Measurements from ENCODE around the gene MRPL4.
"Not testable (repeated sequence)": the region's sequence is repeated elsewhere in the genome, so short reads cannot be mapped to it uniquely, and the experiment has no call there.

Gene MRPL4

GRCh38 chr19:10270180-10270615 is 18.2 kb downstream of the MRPL4 start:
- Mint-ChIP-seq H3K4me3 (peak overlapping the region; percentile 82), H3K36me3 (no peaks in the 10 kb centered on the region), H3K9me3 (no peaks in the 10 kb centered on the region), H3K27me3 (no peaks in the 10 kb centered on the region), H3K4me1 (peaks cover 18% of the 10 kb centered on the region), H3K27ac (peak overlapping the region; percentile 74)

GRCh38 chr19:10270616-10271394 is 18.8 kb downstream of the MRPL4 start, which contains the start of gene ICAM1:
Gene ICAM1, plus strand, starts transcription at chr19:10271120. Its CDS starts 40 bp downstream, at chr19:10271160.
- peak within 1 kb of the TSS; percentile 82 for H3K4me3 Mint-ChIP-seq
- H3K4me1 Mint-ChIP-seq, result peaks cover 18% of the 10 kb centered on the region
- H3K36me3 Mint-ChIP-seq, result no peaks in the 10 kb centered on the region
- H3K27me3 Mint-ChIP-seq, result no peaks in the 10 kb centered on the region
- H3K9me3 Mint-ChIP-seq, result no peaks in the 10 kb centered on the region
- H3K27ac Mint-ChIP-seq, result peak within 1 kb of the TSS; percentile 74

- peaks cover 18% of the 10 kb centered on the region for H3K4me1 Mint-ChIP-seq
- H3K9me3 Mint-ChIP-seq, result no peaks in the 10 kb centered on the region
- H3K36me3 Mint-ChIP-seq, result no peaks in the 10 kb centered on the region
- no peaks in the 10 kb centered on the region for H3K27me3 Mint-ChIP-seq
- peak overlapping the region; percentile 35 for H3K27ac Mint-ChIP-seq
- peak overlapping the region; percentile 82 for H3K4me3 Mint-ChIP-seq
Observed at GRCh38 chr19:10271543-10272086, 19.6 kb downstream of the MRPL4 start.

GRCh38 chr19:10274589-10274988 is 22.6 kb downstream of the MRPL4 start:
- no peak overlapping the region for H3K4me3 Mint-ChIP-seq
- peaks cover 2% of the 10 kb centered on the region for H3K36me3 Mint-ChIP-seq
- H3K4me1 Mint-ChIP-seq, result peaks cover 16% of the 10 kb centered on the region
- no peaks in the 10 kb centered on the region for H3K9me3 Mint-ChIP-seq
- peak overlapping the region; percentile 75 for H3K27ac Mint-ChIP-seq
- no peaks in the 10 kb centered on the region for H3K27me3 Mint-ChIP-seq

- Mint-ChIP-seq H3K27ac (no peak overlapping the region), H3K4me1 (peaks cover 9% of the 10 kb centered on the region), H3K4me3 (no peak overlapping the region), H3K9me3 (no peaks in the 10 kb centered on the region), H3K36me3 (peaks cover 7% of the 10 kb centered on the region), H3K27me3 (no peaks in the 10 kb centered on the region)
Observed at GRCh38 chr19:10277795-10278589, 26.0 kb downstream of the MRPL4 start.

- no peaks in the 10 kb centered on the region for H3K27me3 Mint-ChIP-seq
- H3K36me3 Mint-ChIP-seq, result peaks cover 7% of the 10 kb centered on the region
- H3K27ac Mint-ChIP-seq, result no peak overlapping the region
- peaks cover 8% of the 10 kb centered on the region for H3K4me1 Mint-ChIP-seq
- no peaks in the 10 kb centered on the region for H3K9me3 Mint-ChIP-seq
- no peak overlapping the region for H3K4me3 Mint-ChIP-seq
Observed at GRCh38 chr19:10278935-10279334, 26.9 kb downstream of the MRPL4 start.

- no peak overlapping the region for H3K27ac Mint-ChIP-seq
- peaks cover 6% of the 10 kb centered on the region for H3K4me1 Mint-ChIP-seq
- no peaks in the 10 kb centered on the region for H3K27me3 Mint-ChIP-seq
- peaks cover 8% of the 10 kb centered on the region for H3K36me3 Mint-ChIP-seq
- no peaks in the 10 kb centered on the region for H3K9me3 Mint-ChIP-seq
- no peak overlapping the region for H3K4me3 Mint-ChIP-seq
Observed at GRCh38 chr19:10279737-10280442, 27.9 kb downstream of the MRPL4 start.

- not testable (repeated sequence) for H3K9me3 Mint-ChIP-seq, H3K4me3 Mint-ChIP-seq, H3K27ac Mint-ChIP-seq, H3K27me3 Mint-ChIP-seq
- Mint-ChIP-seq H3K4me1 (peaks cover 15% of the 10 kb centered on the region), H3K36me3 (peaks cover 12% of the 10 kb centered on the region)
Observed at GRCh38 chr19:10282043-10282442, 30.0 kb downstream of the MRPL4 start.

- Mint-ChIP-seq H3K36me3 (peaks cover 10% of the 10 kb centered on the region), H3K9me3 (no peaks in the 10 kb centered on the region), H3K4me1 (peaks cover 26% of the 10 kb centered on the region), H3K27me3 (peaks cover 3% of the 10 kb centered on the region), H3K27ac (no peak overlapping the region), H3K4me3 (no peak overlapping the region)
Observed at GRCh38 chr19:10283301-10284064, 31.5 kb downstream of the MRPL4 start.

GRCh38 chr19:10284065-10284959 is 32.3 kb downstream of the MRPL4 start:
- peaks cover 5% of the 10 kb centered on the region for H3K27me3 Mint-ChIP-seq
- no peaks in the 10 kb centered on the region for H3K9me3 Mint-ChIP-seq
- H3K36me3 Mint-ChIP-seq, result peaks cover 10% of the 10 kb centered on the region
- peaks cover 34% of the 10 kb centered on the region for H3K4me1 Mint-ChIP-seq
- no peak overlapping the region for H3K27ac Mint-ChIP-seq
- no peak overlapping the region for H3K4me3 Mint-ChIP-seq

GRCh38 chr19:10284960-10285278 is 32.9 kb downstream of the MRPL4 start:
- peaks cover 5% of the 10 kb centered on the region for H3K27me3 Mint-ChIP-seq
- H3K4me1 Mint-ChIP-seq, result peaks cover 33% of the 10 kb centered on the region
- H3K9me3 Mint-ChIP-seq, result no peaks in the 10 kb centered on the region
- no peak overlapping the region for H3K27ac Mint-ChIP-seq
- no peak overlapping the region for H3K4me3 Mint-ChIP-seq
- H3K36me3 Mint-ChIP-seq, result peaks cover 7% of the 10 kb centered on the region

- peaks cover 35% of the 10 kb centered on the region for H3K4me1 Mint-ChIP-seq
- no peaks in the 10 kb centered on the region for H3K9me3 Mint-ChIP-seq
- H3K27me3 Mint-ChIP-seq, result peaks cover 8% of the 10 kb centered on the region
- H3K4me3 Mint-ChIP-seq, result no peak overlapping the region
- no peak overlapping the region for H3K27ac Mint-ChIP-seq
- H3K36me3 Mint-ChIP-seq, result peaks cover 5% of the 10 kb centered on the region
Observed at GRCh38 chr19:10285393-10285792, 33.4 kb downstream of the MRPL4 start.

GRCh38 chr19:10286803-10287737 is 35.1 kb downstream of the MRPL4 start, which contains the start of gene ICAM4:
Gene ICAM4, plus strand, starts transcription at chr19:10286955. Its CDS starts 58 bp downstream, at chr19:10287013.
- Mint-ChIP-seq H3K36me3 (peaks cover 5% of the 10 kb centered on the region), H3K9me3 (no peaks in the 10 kb centered on the region), H3K4me3 (peak within 1 kb of the TSS; percentile 73), H3K27me3 (peaks cover 15% of the 10 kb centered on the region), H3K4me1 (peaks cover 46% of the 10 kb centered on the region), H3K27ac (no peak within 1 kb of the TSS)

All from activated naive CD4-positive, alpha-beta T cell treated with anti-CD3 and anti-CD28 coated beads, Interleukin-2, amount 50 U/mL, for 24 hours (primary cell).